Gastroesophageal sphincter (tissue), 3 donors: ENCODE data around the gene AAK1.

ENCODE experiments used
- CTCF ChIP-seq, 4 experiments: fragments of 200-600 bp in 2 of 4; fragments of 450-650 bp in 2 of 4; sonication (generic) in 1 of 4; IDR thresholded peaks; one replicate each; pipeline ENCODE4 v1.5.1; 2017 to 2019; ENCODE audit warnings: antibody characterized with exemption in 4 of 4, mild to moderate bottlenecking in 2 of 4, moderate library complexity in 2 of 4
- EP300 ChIP-seq: sonication (generic); formaldehyde crosslinking; IDR thresholded peaks from one replicate; pipeline ENCODE4 v1.6.1; 2017; ENCODE audit warnings: antibody characterized with exemption, mild to moderate bottlenecking
- POLR2AphosphoS5 ChIP-seq: sonication (generic); formaldehyde crosslinking; IDR thresholded peaks from one replicate; pipeline ENCODE4 v1.6.1; 2017; ENCODE audit warnings: antibody characterized with exemption

DNA sequence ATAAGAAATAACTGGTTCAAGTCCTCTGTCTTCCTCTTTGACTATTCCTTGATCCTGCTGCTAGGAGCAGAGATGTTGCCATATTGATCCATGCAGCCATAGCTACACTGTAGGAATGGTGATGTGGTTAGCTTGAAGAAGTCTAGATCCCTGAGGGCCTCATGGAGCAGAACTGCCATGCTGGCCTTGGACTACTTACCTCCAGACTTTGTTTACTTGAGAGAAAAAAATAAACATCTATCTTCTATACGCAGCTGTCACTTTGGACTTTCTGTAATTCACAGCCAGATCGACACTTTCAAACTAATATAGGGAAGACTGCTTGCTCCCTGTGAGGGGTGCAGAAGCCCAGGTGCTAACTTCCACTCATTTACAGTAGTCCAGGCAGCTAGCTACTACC is 121.8 kb downstream of the AAK1 start:
- TF ChIP-seq EP300 (no peak), POLR2AphosphoS5 (no peak), CTCF (IDR thresholded peaks at IDR 0.05) (no peak)
